Sigmoid colon (tissue), 4 donors: ENCODE data around the gene ARHGAP6.

Experiments used
- EP300 ChIP-seq, 4 donors: sonication (generic); formaldehyde crosslinking; IDR thresholded peaks; one replicate each; pipeline ENCODE4 v1.6.1; 2017; ENCODE audit warnings: antibody characterized with exemption in 4 of 4
- POLR2A ChIP-seq, 2 donors: fragments of 450-650 bp; IDR thresholded peaks; one replicate each; pipeline ENCODE4 v1.6.1; 2016; ENCODE audit warnings: antibody characterized with exemption in 2 of 2, mild to moderate bottlenecking in 2 of 2, moderate library complexity in 2 of 2
- POLR2AphosphoS5 ChIP-seq, 4 donors: sonication (generic); formaldehyde crosslinking; IDR thresholded peaks; one replicate each; pipeline ENCODE4 v1.6.1; 2017; ENCODE audit warnings: antibody characterized with exemption in 4 of 4
- TF ChIP-seq, protein P1 (sequence below), 4 experiments: fragments of 450-650 bp in 3 of 4; fragments of 200-600 bp in 1 of 4; IDR thresholded peaks; one replicate each; pipeline ENCODE4 v1.5.1; 2016 to 2019; ENCODE audit warnings: antibody characterized with exemption in 4 of 4, mild to moderate bottlenecking in 3 of 4, moderate library complexity in 2 of 4

DNA sequence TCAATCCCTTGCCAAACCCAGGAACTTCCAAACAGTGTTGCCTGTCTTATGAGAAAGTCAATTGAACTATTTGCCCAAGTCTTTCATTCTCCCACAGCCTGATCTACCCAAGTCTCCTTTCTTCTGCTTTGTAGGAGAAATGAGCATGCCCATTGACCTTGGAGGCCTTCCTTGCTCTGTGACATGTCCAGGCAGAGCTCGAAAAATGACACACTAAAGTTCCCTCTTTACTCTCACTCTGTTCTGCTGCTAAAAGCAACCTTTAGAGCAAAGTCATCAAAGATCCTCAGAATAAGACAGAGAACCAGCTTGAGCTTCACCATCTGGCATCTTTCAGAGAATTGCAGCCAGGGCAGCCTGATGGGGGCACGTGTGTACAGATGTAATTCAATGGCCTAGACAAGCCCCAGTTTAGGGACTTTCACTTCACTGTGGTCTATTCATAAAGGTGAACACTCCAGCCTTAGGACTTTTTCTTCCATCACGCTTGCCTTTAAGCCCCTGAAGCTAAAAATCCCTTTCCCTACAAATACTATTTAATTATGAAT is 236.1 kb downstream of the ARHGAP6 start:
- TF ChIP-seq POLR2A (IDR thresholded peaks at IDR 0.05) = no peak
- no peak for TF ChIP-seq POLR2AphosphoS5 (IDR thresholded peaks at IDR 0.05)
- TF ChIP-seq, protein P1, sequence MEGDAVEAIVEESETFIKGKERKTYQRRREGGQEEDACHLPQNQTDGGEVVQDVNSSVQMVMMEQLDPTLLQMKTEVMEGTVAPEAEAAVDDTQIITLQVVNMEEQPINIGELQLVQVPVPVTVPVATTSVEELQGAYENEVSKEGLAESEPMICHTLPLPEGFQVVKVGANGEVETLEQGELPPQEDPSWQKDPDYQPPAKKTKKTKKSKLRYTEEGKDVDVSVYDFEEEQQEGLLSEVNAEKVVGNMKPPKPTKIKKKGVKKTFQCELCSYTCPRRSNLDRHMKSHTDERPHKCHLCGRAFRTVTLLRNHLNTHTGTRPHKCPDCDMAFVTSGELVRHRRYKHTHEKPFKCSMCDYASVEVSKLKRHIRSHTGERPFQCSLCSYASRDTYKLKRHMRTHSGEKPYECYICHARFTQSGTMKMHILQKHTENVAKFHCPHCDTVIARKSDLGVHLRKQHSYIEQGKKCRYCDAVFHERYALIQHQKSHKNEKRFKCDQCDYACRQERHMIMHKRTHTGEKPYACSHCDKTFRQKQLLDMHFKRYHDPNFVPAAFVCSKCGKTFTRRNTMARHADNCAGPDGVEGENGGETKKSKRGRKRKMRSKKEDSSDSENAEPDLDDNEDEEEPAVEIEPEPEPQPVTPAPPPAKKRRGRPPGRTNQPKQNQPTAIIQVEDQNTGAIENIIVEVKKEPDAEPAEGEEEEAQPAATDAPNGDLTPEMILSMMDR (IDR thresholded peaks at IDR 0.05) = no peak
- TF ChIP-seq EP300 (IDR thresholded peaks at IDR 0.05) = no peak
